Measurements from ENCODE around the gene KCNK16.

Gene KCNK16

DNA sequence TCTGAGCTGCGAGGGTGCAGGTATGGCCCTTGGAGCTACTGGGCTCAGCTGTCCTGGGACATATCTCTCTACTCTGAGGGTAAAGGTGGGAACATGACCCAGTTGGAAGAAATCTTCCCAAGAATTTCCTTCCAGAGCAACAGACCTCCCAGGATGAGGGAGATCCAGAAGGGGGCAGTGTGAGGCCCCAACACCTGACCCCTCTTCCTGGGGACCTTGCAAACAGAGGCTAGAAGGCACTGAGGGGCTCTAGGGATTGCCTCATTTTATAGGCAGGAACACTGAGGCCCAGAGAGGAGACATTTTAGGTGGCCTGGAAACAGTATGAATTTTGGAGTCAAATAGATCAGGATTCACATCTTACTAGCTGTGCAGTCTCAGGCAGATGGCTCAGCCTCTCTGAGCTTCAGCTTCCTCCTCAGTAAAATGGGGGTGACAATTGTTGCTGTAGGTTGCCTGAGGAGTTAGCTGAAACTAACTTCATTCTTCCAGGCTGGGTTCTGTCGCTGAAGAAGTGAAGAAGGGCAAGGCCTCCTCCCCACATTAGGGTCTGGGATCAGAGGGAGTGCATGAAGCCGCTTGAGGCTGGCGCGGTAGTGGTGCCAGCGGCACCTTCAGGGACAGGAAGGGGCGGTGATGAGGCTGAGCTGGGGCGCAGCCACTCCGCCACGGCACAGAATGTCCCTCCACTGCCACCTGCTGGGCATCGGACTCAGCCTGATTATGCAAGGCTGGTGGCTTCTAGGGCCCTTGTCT, 19.7 kb downstream of the KCNK16 start:
- H3K4me3 ChIP-seq (replicated peaks; ENCODE audit: low read depth, low read length), result no peak overlapping the region
- TF ChIP-seq, protein P1, sequence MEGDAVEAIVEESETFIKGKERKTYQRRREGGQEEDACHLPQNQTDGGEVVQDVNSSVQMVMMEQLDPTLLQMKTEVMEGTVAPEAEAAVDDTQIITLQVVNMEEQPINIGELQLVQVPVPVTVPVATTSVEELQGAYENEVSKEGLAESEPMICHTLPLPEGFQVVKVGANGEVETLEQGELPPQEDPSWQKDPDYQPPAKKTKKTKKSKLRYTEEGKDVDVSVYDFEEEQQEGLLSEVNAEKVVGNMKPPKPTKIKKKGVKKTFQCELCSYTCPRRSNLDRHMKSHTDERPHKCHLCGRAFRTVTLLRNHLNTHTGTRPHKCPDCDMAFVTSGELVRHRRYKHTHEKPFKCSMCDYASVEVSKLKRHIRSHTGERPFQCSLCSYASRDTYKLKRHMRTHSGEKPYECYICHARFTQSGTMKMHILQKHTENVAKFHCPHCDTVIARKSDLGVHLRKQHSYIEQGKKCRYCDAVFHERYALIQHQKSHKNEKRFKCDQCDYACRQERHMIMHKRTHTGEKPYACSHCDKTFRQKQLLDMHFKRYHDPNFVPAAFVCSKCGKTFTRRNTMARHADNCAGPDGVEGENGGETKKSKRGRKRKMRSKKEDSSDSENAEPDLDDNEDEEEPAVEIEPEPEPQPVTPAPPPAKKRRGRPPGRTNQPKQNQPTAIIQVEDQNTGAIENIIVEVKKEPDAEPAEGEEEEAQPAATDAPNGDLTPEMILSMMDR (IDR thresholded peaks at IDR 0.05; ENCODE audit: low read length, missing control alignments), result peak; percentile 81
- DNase-seq (ENCODE audit: low read depth), result peak; percentile 66

DNA sequence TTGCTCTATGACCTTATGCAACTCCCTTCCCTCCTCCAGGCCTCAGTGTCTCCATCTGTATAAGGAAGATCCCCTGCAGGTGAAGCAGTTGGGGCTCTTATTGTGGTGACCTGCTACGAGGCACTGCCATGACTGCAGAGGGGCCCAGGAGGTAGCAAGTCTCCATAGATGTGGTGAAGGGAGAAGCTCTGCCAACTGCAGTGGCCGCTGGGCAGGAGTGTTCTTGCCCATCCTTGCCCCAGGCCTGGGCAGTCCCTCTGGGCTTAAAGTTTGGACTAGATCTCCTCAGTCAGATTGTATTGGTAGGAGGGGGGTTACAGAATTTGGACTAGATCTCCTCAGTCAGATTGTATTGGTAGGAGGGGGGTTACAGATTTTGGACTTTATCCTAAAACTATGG, 20.5 kb downstream of the KCNK16 start:
- TF ChIP-seq, protein P1 (IDR thresholded peaks at IDR 0.05; ENCODE audit: low read length, missing control alignments), result no peak
- DNase-seq (ENCODE audit: low read depth), result no peak
- no peak overlapping the region for H3K4me3 ChIP-seq (replicated peaks; ENCODE audit: low read depth, low read length)

DNA sequence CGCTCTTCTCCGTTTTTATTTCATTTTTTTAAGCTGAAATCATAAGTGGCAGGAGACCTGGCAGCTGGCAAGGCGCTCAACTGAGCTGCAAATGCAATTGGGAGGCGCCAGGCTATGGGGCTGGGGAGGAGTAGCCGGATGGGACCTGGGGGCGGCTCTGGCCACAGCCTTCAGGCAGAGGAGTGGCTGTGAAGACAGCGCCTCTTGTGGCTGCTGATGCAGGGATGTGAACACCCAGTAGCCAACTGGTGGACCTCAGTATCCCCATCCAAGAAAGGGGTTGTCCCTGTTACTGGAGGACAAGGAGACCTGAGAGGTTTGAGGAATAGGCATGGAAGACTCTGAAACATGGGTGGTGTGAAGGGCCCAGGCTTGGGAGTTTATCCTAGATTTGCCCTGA, 20.9 kb downstream of the KCNK16 start:
- H3K4me3 ChIP-seq (replicated peaks; ENCODE audit: low read depth, low read length), result no peak overlapping the region
- TF ChIP-seq, protein P1 (IDR thresholded peaks at IDR 0.05; ENCODE audit: low read length, missing control alignments), result peak; percentile 28

DNA sequence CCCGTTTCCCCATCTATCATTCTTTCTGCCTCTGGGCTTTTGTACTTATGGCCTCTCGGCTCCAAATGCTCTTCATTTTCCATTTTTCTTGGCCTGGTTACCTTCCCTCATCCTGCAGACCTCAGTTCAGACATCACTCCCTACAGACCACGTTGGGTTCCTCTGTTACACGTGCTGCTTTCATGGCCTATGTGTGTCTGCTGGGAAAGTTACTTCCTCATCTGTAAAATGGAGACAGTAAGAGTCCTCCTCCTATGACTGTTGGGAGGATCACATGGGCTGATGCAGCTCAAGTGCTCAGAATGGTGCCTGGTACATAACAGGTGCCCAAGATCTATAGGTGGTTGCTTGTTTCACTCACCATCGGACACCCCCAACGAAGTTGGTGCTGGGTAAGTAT, 21.8 kb downstream of the KCNK16 start:
- TF ChIP-seq, protein P1 (IDR thresholded peaks at IDR 0.05; ENCODE audit: low read length, missing control alignments), result no peak
- H3K4me3 ChIP-seq (replicated peaks; ENCODE audit: low read depth, low read length), result no peak overlapping the region
- no peak for DNase-seq (ENCODE audit: low read depth)

More for the DNA sequence above, 20.9 kb downstream of the KCNK16 start:
- DNase-seq (ENCODE audit: low read depth), result peak; percentile 3

DNA sequence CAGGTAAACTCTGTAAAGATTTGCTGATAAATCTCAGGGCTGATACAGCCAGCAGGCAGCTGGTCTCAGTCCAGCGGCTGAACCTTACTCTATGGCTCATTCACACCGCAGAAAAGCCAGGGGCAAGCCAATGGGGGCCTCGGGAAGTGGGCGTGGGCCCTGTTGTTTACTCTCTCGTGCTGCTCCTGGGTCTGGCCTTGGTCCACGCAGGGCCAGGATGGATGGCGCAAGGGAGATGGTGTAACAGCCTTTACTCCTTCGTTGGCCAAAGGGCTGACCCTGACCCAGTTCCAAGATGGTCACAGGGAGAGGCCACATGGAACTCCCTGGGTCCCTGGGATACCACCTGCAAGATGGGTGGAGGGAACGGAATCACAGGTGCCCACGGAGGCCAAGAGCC, 24.4 kb downstream of the KCNK16 start:
- H3K4me3 ChIP-seq (replicated peaks; ENCODE audit: low read depth, low read length), result no peak overlapping the region
- TF ChIP-seq, protein P1 (IDR thresholded peaks at IDR 0.05; ENCODE audit: low read length, missing control alignments), result no peak
- DNase-seq (ENCODE audit: low read depth), result no peak

DNA sequence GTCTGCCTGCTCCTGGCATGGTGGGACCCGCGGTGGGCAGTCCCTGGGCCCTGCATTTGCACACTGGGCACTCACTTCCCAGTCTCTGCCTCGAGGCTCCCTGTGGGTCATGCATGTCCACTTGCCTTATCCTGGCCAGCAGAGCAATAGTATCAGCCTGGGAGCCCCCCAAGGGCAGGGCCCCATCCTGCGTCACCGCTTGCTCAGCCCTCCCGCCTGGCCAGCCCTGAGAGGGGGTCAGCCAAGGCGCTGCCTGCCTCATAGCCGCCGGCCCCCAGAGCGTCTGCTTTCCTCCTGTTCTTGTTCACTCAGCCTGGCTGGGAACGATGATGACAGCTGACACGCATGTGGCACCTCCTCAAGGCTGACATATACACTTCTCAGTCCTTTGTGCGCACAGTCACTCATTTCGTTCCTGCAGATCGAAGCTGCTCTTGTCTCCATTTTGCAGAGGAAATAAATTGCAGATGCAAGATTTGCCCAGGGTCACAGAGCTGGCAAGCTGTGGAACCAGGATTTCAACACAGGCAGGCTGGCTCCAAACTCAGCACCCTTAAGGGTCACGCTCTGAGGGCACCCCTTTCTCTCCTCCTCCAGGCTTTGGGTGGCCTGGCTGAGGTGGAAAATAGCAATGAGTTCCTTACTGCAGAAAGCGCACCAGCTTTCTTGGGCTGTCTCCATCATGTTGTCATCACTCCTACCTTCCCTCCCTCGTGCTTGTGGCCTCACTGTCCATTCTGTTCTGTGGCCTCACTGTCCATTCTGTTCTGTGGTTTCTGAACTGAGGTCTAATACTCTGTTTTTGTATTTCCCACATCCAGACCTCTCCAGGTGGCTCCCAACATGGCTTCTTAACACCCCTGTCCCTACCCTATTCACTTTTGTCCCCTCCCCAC, 25.5 kb downstream of the KCNK16 start:
- H3K4me3 ChIP-seq (replicated peaks; ENCODE audit: low read depth, low read length), result no peak overlapping the region
- peak; percentile 9 for DNase-seq (ENCODE audit: low read depth)
- TF ChIP-seq, protein P1 (IDR thresholded peaks at IDR 0.05; ENCODE audit: low read length, missing control alignments), result no peak
